Panc1 (cell line): Measurements from ENCODE around the gene TM7SF2.

Experiments
- POLR2AphosphoS5 ChIP-seq: IDR thresholded peaks from 2 replicates; pipeline ENCODE4 v1.6.1; 2012; ENCODE audit warnings: mild to moderate bottlenecking, low read depth, low read length, moderate library complexity
- SIN3A ChIP-seq: IDR thresholded peaks from 2 replicates; pipeline ENCODE4 v1.6.1; 2012; ENCODE audit warnings: low read depth, mild to moderate bottlenecking, low read length, moderate library complexity, borderline replicate concordance; ENCODE audit not compliant: insufficient read depth
- TCF7L2 ChIP-seq: IDR thresholded peaks from 2 replicates; pipeline ENCODE4 v1.6.1; 2011; ENCODE audit warnings: mild to moderate bottlenecking, low read depth, low read length, inconsistent platforms
- TF ChIP-seq, protein P1 (sequence below): fragments of 450-650 bp; IDR thresholded peaks from 2 replicates; pipeline ENCODE4 v1.5.1; 2017; ENCODE audit warnings: mild to moderate bottlenecking
- TF ChIP-seq, protein P2 (sequence below), 2 experiments: IDR thresholded peaks; 2 replicates each; pipeline ENCODE4 v1.6.1; 2011 to 2012; ENCODE audit warnings: low read depth in 2 of 2, control low read depth in 1 of 2, low read length in 1 of 2, mild to moderate bottlenecking in 1 of 2, moderate library complexity in 1 of 2; ENCODE audit not compliant: insufficient read depth in 1 of 2

DNA sequence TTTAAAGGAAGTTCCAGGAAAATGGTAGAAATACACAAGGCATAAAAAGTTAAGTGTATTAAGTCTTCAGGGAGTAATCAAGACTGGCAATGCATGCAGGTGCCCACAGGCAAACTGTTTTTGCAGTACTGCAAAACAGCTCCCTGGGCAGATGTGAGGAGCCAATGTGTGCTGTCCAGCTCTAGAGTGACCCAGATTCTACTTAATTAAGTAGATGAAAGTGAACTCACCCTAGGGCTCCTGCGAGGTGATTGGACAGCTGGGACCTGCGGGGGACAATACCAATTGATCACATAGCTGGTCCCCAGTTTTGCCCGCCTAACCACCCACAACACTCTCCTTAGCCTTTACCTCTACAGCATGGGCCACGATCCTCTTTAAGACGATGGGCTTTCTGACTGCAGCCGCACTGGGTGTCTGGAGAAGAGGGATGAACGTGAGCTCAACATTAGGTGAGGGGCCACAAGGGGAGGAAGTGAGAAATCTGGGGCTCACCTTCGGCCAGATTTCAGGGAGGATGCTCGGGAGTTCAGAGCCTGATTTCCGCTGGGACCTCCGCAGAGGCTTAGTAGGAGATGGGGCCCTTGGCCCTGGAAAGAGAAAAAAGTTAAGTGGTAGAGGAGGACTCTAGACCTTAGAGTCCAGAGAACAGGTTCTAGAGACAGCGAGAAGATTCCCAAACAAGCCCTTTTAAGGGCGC, 28.4 kb upstream of the TM7SF2 start:
- TF ChIP-seq POLR2AphosphoS5 (no peak), SIN3A (no peak), TCF7L2 (no peak)
- TF ChIP-seq, protein P1, sequence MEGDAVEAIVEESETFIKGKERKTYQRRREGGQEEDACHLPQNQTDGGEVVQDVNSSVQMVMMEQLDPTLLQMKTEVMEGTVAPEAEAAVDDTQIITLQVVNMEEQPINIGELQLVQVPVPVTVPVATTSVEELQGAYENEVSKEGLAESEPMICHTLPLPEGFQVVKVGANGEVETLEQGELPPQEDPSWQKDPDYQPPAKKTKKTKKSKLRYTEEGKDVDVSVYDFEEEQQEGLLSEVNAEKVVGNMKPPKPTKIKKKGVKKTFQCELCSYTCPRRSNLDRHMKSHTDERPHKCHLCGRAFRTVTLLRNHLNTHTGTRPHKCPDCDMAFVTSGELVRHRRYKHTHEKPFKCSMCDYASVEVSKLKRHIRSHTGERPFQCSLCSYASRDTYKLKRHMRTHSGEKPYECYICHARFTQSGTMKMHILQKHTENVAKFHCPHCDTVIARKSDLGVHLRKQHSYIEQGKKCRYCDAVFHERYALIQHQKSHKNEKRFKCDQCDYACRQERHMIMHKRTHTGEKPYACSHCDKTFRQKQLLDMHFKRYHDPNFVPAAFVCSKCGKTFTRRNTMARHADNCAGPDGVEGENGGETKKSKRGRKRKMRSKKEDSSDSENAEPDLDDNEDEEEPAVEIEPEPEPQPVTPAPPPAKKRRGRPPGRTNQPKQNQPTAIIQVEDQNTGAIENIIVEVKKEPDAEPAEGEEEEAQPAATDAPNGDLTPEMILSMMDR: no peak
- TF ChIP-seq, protein P2, sequence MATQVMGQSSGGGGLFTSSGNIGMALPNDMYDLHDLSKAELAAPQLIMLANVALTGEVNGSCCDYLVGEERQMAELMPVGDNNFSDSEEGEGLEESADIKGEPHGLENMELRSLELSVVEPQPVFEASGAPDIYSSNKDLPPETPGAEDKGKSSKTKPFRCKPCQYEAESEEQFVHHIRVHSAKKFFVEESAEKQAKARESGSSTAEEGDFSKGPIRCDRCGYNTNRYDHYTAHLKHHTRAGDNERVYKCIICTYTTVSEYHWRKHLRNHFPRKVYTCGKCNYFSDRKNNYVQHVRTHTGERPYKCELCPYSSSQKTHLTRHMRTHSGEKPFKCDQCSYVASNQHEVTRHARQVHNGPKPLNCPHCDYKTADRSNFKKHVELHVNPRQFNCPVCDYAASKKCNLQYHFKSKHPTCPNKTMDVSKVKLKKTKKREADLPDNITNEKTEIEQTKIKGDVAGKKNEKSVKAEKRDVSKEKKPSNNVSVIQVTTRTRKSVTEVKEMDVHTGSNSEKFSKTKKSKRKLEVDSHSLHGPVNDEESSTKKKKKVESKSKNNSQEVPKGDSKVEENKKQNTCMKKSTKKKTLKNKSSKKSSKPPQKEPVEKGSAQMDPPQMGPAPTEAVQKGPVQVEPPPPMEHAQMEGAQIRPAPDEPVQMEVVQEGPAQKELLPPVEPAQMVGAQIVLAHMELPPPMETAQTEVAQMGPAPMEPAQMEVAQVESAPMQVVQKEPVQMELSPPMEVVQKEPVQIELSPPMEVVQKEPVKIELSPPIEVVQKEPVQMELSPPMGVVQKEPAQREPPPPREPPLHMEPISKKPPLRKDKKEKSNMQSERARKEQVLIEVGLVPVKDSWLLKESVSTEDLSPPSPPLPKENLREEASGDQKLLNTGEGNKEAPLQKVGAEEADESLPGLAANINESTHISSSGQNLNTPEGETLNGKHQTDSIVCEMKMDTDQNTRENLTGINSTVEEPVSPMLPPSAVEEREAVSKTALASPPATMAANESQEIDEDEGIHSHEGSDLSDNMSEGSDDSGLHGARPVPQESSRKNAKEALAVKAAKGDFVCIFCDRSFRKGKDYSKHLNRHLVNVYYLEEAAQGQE (IDR thresholded peaks at IDR 0.05; ENCODE audit: insufficient read depth in 1 of 2, low read depth in 2 of 2, low read length in 1 of 2): 0 out of 4 replicates have a peak, but pooled peaks of 1 of the 2 experiments have one; percentile 27
